ENCODE measurements around the gene MYH14. TPM values are rescaled to one million over a fixed set of nuclear protein-coding genes. Genes with fewer than 3 reads are reported as not detected.

The MYH14 gene
- total RNA-seq, 4 donors from 2014 or later = 8.0 to 12.8 (median 10.3) TPM

GRCh38 chr19:50191216-50191615, 12.2 kb upstream of the MYH14 start:
- ATAC-seq (ENCODE audit: low FRiP score) (no peak), DNase-seq (ENCODE audit: low spot score) (no peak)
- no peak for TF ChIP-seq CTCF (IDR thresholded peaks at IDR 0.05)

- DNase-seq (ENCODE audit: low spot score) = no peak
- ATAC-seq (ENCODE audit: low FRiP score) = no peak
- no peak for TF ChIP-seq CTCF (IDR thresholded peaks at IDR 0.05)
Observed at GRCh38 chr19:50192463-50193211, 10.8 kb upstream of the MYH14 start.

GRCh38 chr19:50195224-50195623, 8.2 kb upstream of the MYH14 start:
- no peak for DNase-seq (ENCODE audit: low spot score)
- no peak for ATAC-seq (ENCODE audit: low FRiP score)
- TF ChIP-seq CTCF (IDR thresholded peaks at IDR 0.05) = no peak

GRCh38 chr19:50196322-50196932, 7.0 kb upstream of the MYH14 start:
- no peak for ATAC-seq (ENCODE audit: low FRiP score)
- no peak for TF ChIP-seq CTCF (IDR thresholded peaks at IDR 0.05)
- no peak for DNase-seq (ENCODE audit: low spot score)

- DNase-seq (ENCODE audit: low spot score) = no peak
- TF ChIP-seq CTCF (IDR thresholded peaks at IDR 0.05) = no peak
- ATAC-seq (ENCODE audit: low FRiP score) = no peak
Observed at GRCh38 chr19:50197348-50197747, 6.1 kb upstream of the MYH14 start.

GRCh38 chr19:50198431-50199258, 4.8 kb upstream of the MYH14 start:
- ATAC-seq (ENCODE audit: low FRiP score) (no peak), DNase-seq (ENCODE audit: low spot score) (no peak)
- TF ChIP-seq CTCF (IDR thresholded peaks at IDR 0.05) = no peak

All from omental fat pad (tissue), 4 donors.